GM19455 (cell line): ENCODE results near the gene COL4A2.
"Not testable (repeated sequence)": the region's sequence is repeated elsewhere in the genome, so short reads cannot be mapped to it uniquely, and the experiment has no call there.

Experiments used
- ATAC-seq: cut with Tn5 transposase; IDR thresholded peaks from one replicate; pipeline ENCODE4 v1.9.1; 2021; ENCODE audit not compliant: unreplicated experiment

The COL4A2 gene

GRCh38 chr13:110486880-110487279 lies 179.8 kb downstream of the COL4A2 start:
- not testable (repeated sequence) for ATAC-seq

DNA sequence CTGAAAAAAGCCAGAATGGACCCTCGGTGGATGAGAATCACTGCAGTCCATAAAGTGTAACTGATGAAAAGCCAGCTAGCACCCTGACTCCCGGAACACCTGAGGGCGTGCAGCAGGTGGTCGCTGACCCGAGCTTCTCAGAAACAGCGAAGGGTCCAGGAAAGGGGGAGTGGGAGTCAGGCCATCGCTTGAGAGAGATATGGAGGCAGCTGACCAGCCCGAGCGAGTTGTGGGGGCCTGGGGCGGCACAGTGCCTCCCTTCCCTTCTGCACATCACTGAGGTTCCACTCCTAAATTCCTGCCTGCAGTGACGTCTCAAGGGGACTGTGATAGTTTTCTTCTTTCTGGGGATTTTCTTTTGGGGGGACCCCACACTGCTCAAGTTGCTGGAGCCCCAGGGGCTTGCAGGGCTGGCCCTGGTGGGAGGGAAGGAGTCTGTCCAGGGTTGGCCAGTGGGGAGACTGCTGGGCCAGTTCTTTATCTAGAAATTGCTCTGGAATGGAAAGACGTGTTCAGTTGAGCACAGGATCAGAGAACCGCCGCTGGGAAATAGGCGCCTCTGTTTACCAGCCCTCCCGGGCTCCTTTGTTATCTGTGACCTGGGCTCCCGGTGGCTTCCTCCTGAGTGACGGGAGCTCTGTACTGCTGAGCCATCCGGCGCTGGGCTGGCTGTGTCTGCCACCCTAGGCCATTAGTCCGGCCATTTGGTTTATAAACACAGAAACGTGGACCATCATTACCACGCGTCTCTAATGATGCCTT lies 183.1 kb downstream of the COL4A2 start:
- no peak for ATAC-seq

GRCh38 chr13:110491869-110492678 lies 185.0 kb downstream of the COL4A2 start:
- no peak for ATAC-seq

- ATAC-seq, result no peak
Observed at GRCh38 chr13:110492679-110493593, 185.9 kb downstream of the COL4A2 start.

GRCh38 chr13:110493613-110494012 lies 186.5 kb downstream of the COL4A2 start:
- no peak for ATAC-seq

- ATAC-seq, result no peak
Observed at GRCh38 chr13:110495376-110495775, 188.3 kb downstream of the COL4A2 start.

DNA sequence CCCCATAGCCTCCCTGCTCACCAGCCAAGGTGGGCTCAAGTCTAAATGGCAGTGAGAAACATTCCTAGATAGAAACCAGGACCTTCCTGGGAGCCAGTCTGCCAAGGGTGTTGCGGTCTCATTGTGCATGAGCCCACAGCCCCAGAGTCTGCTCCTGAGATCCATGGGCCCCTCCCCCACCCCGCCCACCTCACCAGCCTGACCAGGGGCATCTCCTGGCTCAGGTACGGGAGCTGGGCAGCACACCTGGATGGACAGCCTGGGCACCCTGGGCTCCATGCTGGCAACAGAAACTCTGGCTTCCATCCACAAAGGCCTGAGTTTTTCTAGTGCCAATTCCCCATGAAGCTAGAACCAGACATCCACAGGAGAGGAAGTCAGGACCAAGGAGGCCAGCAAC lies 188.8 kb downstream of the COL4A2 start:
- no peak for ATAC-seq

DNA sequence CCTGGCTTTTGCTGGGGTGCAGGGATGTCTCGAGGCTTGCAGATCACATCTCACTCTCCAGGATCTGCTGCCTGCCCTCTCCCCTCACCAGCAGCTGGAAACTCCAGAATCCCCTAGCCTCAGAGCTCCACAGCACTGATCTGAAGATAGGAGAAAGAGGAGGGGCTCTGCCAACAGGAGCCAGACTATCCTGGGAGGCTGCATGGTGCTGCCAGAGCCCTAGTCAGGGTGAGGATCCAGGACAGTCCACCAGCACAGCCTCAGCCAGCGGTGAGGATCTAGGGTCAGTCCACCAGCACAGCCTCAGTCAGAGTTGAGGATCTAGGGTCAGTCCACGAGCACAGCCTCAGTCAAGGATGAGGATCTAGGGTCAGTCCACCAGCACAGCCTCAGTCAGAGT lies 189.2 kb downstream of the COL4A2 start:
- no peak for ATAC-seq

- no peak for ATAC-seq
Observed at GRCh38 chr13:110497003-110497402, 189.9 kb downstream of the COL4A2 start.

DNA sequence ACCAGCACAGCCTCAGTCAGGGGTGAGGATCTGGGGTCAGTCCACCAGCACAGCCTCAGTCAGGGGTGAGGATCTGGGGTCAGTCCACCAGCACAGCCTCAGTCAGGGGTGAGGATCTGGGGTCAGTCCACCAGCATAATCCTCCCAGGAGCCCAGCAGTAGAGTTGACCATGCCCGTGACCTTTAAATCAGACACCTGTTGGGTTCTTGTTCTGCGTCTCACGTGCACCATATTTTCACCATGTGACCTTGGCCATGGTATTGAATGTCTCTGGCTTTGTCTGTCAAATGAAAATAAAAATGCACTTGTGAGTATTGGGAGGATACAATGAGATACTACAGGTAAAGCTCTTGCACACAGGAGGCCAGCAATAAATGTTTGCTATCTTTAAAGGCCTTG lies 190.8 kb downstream of the COL4A2 start:
- ATAC-seq, result not testable (repeated sequence)

DNA sequence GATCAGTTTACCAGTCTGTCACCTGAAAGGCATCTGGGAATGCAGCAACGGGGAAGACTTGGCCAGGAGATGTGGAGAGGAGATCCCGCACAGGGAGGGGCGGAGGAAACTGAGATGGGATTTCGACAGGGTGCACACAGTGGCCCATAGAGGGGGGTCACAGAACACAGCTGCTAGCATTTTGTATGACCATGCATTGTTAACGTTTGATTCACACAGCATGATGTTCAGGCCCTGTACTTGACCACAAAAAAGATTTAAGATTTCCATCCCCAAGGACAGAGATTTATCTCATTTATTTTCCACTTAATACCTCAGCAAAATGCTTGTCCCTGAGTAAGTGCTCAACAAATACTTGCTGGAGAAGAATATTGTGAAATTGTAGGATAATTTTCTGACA lies 191.2 kb downstream of the COL4A2 start:
- no peak for ATAC-seq

DNA sequence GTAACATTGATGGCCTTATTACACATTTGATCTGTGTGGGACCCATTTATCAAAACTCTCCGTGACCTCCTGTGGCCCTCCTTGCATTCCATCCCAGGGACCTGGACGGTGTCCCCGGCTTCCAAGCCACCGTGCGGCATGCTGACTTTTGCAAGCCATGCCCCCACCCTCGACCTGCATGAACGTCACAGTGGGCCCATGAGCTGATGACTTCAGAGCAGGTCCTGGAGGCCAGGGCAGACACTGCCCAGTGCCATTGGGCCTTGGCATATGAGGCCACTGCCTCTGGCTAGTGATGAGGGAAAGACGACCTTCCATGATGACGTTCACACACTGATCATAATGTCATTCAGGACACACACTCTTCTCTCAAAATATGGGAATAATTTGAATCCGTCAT lies 191.7 kb downstream of the COL4A2 start:
- no peak for ATAC-seq

DNA sequence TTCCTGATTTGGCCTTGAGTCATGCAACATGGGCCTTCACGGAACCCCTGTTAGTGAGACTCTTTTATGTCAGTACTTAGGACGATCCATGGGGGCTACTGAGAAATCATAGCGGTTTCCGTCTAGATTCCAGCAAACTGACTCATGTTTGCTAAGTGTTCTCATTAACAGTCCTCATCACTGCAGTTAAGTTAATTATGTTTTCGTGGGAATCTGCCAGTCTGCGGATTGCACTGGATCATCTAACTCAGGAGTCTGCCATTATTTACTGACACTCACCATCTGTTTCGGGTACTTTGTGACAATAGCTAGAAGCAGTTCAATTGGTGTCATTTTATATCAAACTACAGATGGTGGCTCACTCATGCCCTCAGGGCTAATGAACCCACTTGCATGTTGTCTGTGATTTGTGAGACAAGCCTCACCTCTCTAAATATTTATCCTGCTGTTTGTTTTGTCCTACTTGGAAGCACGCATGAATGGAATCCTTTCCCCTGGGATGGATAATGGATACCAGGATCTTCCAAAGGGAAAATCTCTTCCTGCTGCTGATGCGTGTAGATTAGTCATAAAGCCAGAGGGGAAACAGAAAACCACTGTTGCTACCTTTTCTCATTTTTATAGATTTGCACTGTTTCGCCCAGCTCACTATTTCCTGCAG lies 192.7 kb downstream of the COL4A2 start:
- no peak for ATAC-seq

DNA sequence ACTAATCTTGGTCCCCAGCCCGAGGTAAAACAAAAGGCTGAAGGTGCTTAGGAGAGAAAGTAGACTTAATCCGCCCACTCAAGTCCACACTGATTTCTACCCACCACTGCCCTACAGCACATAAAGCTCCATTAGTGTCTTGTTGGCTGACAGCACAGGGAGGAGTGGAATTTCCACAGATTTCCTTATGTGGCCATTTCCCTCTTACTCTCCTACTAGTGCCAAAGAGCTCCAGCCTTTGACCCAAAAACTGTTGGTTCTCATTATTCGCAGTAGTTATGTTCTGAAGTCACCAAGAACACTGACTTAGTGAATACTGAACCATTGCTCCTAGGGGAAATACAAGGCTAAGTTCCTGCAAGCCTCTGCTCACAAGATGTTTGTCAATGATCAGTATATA lies 193.3 kb downstream of the COL4A2 start:
- ATAC-seq, result no peak

DNA sequence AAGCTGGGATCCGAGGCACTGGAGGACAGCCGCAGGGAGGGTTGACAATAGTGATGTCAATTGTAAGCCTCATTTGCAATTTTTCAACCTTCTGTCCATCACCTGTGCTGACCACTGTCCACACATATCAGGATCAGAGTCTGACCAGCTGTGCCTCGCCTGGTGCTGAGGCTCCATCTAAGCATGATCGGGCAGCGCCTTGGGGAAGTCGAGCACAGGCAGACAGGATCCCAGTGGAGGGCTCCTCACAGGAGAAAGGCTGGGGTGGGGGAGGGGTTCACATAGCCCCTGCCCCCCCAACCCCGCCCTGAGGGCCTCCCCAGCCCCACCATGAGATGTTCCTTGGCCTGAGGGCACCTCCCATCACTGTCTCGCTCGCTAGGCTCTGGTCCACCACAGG lies 194.1 kb downstream of the COL4A2 start:
- ATAC-seq, result no peak

DNA sequence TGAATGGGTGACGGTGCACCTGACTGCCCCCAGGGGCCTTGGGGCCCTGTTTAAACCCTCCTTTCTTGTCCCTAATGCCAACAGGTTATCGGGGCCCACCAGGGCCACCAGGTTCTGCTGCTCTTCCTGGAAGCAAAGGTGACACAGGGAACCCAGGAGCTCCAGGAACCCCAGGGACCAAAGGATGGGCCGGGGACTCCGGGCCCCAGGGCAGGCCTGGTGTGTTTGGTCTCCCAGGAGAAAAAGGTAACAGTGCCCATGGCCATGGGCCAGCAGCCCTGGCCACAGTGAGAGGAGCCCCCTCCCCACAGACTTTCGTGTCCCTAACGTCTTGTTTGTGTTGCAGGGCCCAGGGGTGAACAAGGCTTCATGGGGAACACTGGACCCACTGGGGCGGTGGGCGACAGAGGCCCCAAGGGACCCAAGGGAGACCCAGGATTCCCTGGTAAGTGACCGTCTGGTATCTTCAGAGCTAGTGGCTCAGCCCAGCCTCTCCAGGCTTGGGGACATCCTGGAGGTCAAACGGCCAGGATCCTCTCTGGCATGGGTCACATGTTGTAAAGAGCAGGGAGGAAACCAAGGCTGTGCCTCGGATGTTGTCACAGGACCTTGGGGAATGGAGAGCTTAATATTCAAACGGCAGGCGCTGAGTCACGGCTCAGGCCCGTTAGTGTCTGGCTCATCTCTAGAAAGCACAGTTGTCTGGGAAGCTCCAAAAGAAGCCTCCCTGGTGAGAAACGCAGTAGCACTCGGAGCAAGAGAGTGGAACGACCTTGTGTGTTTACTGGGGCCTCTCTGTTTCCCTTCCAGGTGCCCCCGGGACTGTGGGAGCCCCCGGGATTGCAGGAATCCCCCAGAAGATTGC lies 196.2 kb downstream of the COL4A2 start:
- ATAC-seq, result no peak

DNA sequence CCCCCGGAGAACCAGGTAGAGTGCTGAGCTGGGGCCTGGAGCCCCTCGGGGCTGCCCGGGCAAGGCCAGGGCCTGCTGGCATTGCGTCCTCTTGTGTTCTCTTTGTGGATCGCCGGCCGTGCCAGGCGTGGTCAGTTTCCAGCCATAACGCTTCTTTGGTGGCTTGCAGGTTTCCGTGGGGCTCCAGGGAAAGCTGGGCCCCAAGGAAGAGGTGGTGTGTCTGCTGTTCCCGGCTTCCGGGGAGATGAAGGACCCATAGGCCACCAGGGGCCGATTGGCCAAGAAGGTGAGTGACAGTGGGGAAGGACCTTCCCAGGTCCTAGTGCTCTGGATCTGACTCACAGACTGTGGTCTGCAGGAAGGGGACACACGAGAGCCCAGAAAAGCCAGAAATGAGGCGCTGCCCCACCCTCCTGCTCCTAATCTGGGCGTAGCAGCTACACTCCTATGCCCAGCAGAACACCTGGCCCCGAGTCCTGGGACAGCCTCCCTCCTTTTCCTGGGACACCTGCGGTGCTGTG lies 197.0 kb downstream of the COL4A2 start:
- ATAC-seq, result no peak

DNA sequence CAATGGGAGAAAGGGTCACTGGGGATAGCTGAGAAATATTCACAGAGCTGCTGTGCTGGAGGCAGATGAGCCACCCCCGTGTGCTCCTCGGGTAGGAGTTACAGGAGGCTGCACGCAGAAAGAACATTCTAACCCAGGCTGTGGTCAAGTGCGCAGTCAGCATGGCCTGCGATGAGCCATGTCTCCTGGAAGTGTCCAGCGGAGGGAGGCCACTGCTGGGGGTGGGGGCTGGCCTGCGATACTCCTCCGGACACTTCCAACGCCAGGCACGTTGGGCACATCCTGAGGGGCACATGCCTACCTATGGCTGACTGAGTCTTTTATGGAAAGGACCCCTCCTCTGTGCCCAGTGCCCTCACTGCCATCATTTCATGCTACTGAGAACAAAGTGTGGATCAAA lies 198.5 kb downstream of the COL4A2 start:
- ATAC-seq, result no peak

DNA sequence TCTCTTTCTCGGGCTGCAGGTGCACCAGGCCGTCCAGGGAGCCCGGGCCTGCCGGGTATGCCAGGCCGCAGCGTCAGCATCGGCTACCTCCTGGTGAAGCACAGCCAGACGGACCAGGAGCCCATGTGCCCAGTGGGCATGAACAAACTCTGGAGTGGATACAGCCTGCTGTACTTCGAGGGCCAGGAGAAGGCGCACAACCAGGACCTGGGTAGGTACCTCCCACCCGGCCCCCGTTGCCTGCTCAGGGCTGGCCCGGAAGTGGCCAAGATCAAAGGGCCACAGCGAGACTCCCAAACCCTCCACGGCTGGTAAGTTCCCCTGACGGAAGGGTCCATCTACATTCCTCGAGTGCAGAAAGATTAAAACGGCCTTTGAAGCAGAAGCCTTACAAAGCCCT lies 199.3 kb downstream of the COL4A2 start:
- no peak for ATAC-seq
